Limb (tissue), 2 donors: ENCODE measurements around the gene LOXL4.

Experiments used
- DNase-seq, 2 donors: peaks; one replicate each; pipeline ENCODE4 v3.0.0-alpha.2; 2016; ENCODE audit errors: extremely low spot score in 2 of 2

The LOXL4 gene

GRCh38 chr10:98265403-98266378 is 2.3 kb downstream of the LOXL4 start:
- peak in 1 of 2 donors; percentile 24 for DNase-seq

- no peak for DNase-seq
Measured at GRCh38 chr10:98264378-98265065, 3.5 kb downstream of the LOXL4 start.

DNA sequence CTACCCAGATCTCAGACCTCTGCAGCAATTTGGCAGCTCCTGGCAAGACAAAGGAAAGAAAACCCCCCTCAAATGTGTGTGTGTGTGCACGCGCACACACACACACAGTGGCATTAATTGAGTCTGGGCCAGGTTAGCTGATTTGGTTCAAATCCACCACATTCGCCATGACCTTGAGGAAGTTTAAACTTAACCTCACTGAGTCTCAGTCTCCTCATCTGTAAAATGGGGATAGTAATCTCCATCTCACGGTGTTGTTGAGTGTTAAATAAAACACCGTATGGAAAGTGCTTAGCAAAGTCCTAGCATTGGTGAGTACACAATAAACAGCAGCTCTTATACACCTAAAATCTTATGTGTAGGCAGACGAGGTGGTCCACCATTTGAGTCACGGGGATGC is 4.9 kb downstream of the LOXL4 start:
- DNase-seq, result no peak

GRCh38 chr10:98262571-98262970 is 5.4 kb downstream of the LOXL4 start:
- DNase-seq, result no peak

GRCh38 chr10:98261436-98262277 is 6.3 kb downstream of the LOXL4 start:
- no peak for DNase-seq

GRCh38 chr10:98260752-98261151 is 7.2 kb downstream of the LOXL4 start:
- no peak for DNase-seq

- no peak for DNase-seq
Measured at GRCh38 chr10:98260350-98260749, 7.6 kb downstream of the LOXL4 start.

GRCh38 chr10:98259606-98260315 is 8.2 kb downstream of the LOXL4 start:
- DNase-seq, result no peak

- peak in 1 of 2 donors; percentile 29 for DNase-seq
Measured at GRCh38 chr10:98258683-98259454, 9.1 kb downstream of the LOXL4 start.

- DNase-seq, result peak in 1 of 2 donors; percentile 24
Measured at GRCh38 chr10:98257961-98258360, 10.0 kb downstream of the LOXL4 start.

DNA sequence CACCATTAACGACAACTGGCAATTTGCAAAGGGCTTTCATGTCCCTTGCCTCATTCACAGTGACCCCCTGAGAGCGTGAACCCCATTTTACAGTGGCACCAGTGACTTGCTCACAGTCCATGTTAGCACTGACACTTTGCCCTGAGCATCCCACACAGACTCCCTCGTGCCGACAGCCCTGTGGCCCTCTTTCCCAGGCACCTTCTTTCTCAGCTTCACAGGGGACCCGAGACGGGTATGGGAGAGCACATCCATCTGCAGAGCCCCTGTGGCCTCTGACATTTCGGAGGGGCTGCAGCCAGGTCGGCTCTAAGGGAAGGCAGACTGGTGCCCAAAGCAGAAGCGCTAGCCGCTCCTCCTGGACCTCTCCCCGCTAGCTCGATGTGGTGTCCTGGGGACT is 10.8 kb downstream of the LOXL4 start:
- DNase-seq, result peak in 1 of 2 donors; percentile 16

DNA sequence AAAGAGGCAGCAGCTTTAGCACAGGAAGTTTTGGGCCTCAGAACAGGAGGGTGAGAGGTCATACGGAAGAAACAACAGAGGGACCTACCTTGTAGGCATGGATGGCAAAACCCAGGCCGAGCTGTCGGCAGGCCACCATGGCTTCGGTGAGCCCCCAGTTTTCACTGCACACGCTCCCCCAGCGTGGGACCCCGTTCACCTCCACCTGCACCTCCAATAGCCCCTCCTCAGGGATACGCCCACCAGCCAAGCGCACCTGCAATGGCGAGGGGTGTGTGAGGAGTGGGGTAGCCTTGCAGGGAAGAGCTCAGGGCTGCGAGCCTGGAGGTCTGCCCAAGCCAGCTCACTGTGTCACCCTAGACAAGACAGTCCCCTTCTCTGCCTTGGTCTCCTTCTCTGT is 11.3 kb downstream of the LOXL4 start:
- no peak for DNase-seq

DNA sequence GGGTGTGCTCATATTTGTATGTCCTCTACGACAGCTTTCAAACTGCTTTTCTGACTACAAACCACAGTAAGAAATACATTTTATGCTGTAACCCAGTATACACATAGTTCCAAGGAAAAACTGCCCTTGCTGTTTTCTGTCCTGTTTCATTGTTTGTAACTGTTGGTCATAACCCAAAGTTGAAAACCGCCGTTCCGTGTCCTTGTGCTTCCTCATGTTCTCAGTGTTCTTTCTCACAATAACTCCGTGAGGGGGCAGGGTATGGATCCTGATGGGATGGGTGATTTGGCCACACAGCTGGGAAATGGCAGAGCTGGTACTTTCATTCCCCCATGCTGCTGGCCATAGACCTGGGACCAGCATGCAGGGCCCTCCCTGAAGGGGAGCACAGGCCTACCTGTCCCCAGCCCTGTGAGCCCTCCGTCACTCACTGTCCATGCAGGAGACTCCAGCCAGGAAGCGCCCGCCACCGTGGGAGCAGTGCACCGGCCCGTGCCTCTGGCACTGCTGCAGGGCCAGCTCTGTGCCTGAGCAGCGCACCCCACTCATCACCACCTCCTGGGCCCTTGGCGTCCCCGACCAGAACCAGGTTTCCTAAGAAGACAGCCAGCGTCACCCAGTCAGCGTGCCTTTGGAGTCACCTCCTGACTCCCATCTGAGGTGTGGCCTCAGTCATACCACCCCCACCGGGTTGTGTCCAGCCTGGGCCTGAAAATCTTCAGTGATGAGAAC is 12.7 kb downstream of the LOXL4 start:
- DNase-seq, result peak in 1 of 2 donors; percentile 18

GRCh38 chr10:98254234-98254974 is 13.6 kb downstream of the LOXL4 start:
- peak in 1 of 2 donors; percentile 23 for DNase-seq

DNA sequence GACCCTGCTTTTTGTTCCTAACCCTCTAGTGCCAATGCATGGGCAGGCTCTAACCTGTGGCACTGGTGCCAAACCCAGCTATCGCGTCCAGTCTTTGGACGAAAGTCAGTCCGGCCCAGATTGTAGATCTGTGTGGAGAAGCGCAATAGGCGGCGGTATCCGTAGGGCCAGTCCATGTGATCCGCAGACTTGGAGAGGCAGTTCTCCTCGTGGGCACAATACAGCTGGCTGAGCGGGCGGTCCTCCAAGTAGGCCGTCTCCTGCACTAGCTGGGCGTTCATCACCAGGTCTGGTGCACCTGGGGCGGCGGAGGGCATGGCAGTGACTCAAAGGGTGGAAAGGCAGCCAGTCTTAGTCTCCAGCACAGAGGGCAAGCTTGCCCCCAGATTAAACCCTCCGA is 14.5 kb downstream of the LOXL4 start:
- peak in 1 of 2 donors; percentile 30 for DNase-seq

- peak in 1 of 2 donors; percentile 9 for DNase-seq
Measured at GRCh38 chr10:98252464-98252863, 15.5 kb downstream of the LOXL4 start.

DNA sequence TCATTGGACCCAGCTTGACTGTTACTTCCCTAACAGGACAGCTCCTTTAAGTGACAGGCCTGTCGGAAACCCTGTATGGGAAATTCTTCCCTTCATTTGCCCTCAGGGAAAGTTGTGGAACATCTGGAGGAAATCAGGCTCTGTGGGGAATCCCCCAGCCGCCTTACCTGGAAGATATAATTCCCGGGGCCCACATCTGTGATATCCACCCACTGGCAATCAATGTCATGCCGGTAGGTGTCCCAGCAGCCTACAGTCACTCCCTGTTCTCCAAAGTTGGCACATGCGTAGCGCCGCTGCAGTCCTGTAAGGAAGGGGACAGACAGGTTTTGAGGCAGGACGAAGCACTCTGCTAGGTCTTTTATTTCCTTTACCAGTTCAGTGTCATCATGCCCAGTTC is 16.6 kb downstream of the LOXL4 start:
- DNase-seq, result peak in 1 of 2 donors; percentile 14

- no peak for DNase-seq
Measured at GRCh38 chr10:98249134-98249533, 18.9 kb downstream of the LOXL4 start.

- peak in 1 of 2 donors; percentile 21 for DNase-seq
Measured at GRCh38 chr10:98248018-98248417, 20.0 kb downstream of the LOXL4 start.
